Measurements from ENCODE around the gene ZNF8.
"Not testable (repeated sequence)": the region's sequence is repeated elsewhere in the genome, so short reads cannot be mapped to it uniquely, and the experiment has no call there.

ZNF8 gene

DNA sequence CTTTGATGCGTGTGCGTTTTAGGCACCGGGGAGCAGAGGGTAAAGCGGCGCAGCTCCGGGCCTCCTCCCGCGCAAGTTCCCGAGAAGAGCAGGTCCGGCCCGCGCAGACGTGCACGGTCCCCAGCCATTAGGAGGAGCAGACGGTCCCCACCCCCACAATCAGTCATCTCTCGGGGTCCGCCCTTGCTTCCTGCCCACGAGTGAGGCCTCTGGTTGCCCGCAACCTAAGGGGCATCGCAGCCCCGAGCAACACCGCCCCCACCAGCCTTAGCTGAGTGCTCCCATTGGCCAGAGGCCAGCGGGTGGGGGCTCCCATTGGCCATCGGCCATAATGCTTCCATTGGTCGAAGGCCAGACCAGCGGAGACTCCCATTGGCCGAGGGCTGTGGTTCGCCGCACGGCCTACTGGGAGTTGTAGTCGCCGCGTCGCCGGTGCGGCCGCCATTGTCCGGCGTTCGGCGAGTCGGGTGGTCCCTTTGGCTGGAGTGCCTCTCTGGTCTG lies at the start of gene ZNF8:
ZNF8 (plus strand) TSS at position 415 of the 501 bp plus-strand sequence. CDS start 127 bp downstream, outside the sequence.
- DNase-seq: peak; percentile 98

DNA sequence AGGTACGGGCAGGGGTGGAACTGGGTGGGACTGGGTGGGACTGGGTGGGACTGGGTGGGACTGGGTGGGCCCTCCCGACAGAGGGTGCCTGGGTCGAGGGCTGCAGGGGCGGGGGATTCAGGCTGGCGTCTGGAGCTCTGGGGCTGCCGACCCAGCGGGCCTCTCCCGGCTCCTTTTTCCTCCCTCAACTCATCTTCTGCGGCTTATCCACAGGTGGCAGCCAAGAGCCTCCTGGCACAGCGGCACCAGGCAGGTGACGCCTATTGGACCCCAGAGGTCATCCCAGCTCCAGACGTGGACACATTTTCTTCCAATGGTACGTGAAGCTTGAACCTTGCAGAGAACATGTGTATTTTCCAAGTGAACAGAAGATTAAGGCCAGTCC lies 49.5 kb upstream of the ZNF8 start:
- DNase-seq: peak; percentile 59

DNA sequence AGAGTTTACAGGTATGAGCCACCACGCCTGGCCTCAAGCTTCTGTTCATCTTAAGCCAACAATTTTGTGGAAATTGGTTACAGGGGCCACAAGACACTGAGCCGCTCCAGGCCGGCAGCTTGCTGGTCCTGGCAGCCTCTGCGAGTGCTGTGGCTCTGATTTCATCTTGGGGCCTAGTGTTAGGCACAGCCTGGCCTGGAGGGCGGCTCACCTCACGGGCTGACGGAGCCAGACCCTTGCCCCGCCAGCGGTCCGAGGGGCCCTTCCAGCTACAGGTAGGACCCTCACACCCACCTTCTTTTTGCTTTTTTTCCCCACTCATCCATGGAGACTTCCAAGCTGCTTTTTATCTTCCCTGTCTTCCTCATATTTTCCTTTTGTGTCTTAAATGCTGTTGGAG lies 41.4 kb upstream of the ZNF8 start:
- DNase-seq: no peak

DNA sequence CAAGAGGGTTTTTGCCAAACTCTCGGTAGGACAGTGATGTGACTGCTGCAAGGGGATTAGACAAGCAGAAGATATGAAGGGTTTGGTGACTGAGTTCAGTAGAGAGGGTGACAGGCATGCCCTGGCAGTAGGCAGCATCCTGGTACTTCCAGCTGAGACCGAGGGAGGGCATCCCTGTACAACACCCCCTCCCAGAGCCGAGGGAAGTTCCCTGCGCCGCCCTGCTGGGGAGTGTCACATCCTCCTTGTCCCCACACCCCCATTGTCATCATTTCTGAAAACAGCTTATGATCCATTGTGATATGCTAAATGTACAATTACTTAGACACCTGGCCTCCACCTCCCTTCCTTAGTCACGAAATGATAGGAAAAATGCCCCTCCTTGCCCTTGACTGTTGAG lies 35.4 kb upstream of the ZNF8 start:
- no peak for DNase-seq

DNA sequence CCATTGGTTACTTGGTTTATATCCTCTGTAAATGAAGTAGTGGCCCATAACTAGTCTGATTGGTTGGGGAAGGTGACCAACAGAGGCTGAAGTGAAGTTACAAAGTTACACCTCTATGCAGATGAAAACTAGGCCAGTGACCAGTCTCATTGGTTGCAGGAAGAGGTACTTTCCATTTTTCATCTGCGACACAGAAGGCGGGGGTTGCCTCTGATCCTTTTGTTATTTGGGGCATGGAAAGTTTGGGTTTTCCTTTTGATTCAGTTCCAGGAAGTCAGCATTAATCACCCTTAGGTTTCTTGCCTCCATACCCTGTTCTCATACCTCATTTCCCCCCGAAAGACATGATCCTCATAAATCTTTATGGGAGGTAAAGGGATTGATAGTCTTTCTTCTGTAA lies 29.9 kb upstream of the ZNF8 start:
- no peak for DNase-seq

DNA sequence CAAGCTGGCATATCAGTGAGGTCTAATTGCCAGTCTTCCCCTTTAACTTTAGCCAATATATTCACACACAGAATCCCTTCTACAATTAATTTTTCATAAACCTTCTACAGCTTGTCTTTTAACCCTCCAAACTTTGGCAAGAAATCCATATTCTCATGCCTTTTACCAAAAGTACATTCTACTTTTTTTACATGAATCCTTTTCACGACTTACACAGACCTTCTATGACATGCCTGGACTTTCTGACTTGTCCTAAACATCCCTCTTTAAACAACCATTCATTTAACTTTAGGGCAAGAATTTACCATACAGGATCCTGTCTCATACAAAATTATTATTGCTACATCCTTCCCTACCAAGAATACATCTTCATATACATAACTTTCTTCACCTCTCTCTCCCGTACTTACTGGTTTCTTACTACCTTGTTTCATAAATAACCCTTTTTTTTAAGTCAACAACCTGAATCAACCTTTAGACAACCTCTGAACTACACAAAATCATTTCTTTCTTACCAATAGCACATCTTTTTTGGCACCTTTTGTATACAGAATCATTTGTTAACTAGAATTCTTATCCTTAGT lies 26.6 kb upstream of the ZNF8 start:
- no peak for DNase-seq

DNA sequence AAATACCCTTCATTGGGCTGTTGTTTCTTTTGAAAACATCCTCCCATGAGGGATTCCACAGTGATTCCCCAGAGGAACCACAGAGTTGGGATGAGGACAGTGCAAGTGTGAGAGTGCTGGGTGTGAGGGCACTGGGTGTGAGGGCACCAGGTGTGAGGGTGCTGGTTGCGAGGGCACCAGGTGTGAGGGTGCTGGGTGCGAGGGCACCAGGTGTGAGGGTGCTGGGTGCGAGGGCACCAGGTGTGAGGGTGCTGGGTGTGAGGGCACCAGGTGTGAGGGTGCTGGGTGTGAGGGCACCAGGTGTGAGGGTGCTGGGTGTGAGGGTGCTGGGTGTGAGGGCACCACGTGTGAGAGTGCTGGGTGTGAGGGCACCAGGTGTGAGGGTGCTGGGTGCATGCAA lies 20.5 kb upstream of the ZNF8 start:
- DNase-seq: not testable (repeated sequence)

DNA sequence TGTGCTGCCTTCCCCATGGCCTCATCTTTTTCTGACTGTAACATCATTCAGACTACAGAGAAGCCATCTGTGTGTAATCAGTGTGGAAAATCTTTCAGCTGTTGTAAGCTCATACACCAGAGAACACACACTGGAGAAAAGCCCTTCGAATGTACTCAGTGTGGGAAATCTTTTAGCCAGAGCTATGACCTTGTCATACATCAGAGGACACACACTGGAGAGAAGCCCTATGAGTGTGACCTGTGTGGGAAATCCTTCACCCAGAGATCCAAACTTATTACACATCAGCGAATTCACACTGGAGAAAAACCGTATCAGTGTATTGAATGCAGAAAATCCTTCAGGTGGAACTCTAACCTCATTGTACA lies 17.2 kb upstream of the ZNF8 start:
- no peak for DNase-seq

DNA sequence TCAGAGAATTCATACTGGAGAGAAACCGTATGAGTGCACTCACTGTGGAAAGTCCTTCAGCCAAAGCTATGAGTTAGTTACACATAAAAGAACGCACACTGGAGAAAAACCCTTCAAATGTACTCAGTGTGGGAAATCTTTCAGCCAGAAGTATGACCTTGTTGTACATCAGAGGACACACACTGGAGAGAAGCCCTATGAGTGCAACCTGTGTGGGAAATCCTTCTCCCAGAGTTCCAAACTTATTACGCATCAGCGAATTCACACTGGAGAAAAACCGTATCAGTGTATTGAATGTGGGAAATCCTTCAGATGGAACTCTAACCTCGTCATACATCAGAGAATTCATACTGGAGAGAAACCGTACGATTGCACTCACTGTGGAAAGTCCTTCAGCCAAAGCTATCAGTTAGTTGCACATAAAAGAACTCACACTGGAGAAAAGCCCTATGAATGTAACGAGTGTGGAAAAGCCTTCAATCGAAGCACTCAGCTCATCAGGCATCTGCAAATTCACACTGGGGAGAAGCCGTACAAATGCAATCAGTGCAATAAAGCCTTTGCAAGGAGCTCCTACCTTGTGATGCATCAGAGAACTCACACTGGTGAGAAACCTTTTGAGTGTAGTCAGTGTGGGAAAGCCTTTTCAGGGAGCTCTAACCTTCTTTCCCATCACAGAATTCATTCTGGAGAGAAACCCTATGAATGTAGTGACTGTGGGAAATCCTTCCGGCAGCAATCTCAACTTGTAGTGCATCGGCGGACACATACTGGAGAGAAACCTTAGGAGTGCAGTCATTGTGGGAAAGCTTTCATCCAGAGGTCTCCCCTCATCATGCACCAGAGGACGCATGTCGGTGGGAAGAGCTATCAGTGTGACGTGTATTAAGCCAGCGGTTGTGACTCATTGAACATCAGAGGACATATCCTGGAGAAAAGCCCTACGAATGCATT lies 16.5 kb upstream of the ZNF8 start:
- no peak for DNase-seq

DNA sequence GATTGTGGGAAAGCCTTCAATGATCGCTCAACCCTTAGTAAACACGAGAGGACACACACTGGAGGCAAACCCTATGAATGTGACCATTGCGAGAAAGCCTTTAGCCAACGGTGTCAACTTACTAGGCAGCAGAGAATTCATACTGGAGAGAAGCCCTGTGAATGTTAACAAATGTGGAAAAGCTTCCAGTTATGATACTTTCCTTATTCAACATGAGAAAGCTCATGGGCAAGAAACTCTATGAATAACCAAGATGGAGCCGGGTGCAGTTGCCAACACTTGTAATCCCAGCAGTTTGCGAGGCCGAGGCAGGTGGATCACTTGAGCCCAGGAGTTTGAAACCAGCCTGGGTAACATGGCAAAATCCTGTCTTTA lies 15.8 kb upstream of the ZNF8 start:
- DNase-seq: no peak

DNA sequence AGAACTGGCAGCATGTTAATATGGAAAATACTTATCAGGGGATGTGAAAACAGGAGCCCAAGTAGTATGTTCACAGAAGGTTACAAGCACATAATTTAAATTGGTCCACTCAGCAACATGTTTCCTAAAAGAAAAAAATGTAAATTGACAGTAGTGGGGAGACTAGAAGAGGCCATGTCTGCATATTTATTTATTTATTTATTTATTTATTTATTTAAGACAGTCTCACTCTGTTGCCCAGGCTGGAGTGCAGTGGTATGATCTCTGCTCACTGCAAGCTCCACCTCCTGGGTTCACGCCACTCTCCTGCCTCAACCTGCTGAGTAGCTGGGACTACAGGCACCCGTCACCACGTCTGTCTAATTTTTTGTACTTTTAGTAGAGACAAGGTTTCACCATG lies 13.7 kb upstream of the ZNF8 start:
- no peak for DNase-seq

DNA sequence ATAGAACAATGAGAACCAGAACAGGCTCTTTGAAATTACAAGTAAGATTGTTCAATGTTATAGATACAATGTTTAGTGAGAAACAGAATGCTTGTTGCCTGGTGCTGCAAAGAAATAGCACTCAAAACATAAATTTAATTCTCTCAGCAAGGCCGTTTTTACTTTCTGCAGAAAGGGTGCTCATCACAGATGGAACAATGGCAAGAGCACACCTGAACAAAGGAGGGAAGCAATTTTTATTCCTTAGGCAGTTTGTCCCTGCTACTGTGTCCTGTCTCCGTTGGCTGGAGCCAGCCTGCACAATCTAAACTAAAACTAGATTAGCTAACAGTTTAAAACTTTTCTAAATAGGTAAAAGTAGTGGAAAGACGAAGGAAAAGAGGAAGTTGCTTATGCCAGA lies 10.4 kb upstream of the ZNF8 start:
- no peak for DNase-seq

DNA sequence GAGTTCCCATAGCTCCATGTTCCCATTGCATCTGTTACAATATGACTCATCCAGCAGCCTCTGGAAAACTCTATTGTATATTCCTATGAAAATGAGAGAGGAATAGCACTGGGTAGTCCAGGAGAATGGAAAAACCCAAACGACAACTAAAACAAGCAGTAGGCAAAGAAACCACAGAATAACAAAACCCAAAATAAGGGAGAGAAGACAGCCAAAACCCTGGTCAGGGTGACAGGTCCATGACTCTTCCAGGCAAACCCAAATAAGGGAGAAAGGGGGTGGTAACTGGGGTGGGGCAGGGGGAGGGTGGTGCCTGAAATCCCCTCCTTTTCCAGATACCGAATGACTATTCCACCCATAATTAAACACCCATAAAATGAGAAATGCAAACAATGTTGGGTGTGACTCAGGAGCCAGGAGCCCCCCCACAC lies 4.0 kb upstream of the ZNF8 start:
- no peak for DNase-seq

DNA sequence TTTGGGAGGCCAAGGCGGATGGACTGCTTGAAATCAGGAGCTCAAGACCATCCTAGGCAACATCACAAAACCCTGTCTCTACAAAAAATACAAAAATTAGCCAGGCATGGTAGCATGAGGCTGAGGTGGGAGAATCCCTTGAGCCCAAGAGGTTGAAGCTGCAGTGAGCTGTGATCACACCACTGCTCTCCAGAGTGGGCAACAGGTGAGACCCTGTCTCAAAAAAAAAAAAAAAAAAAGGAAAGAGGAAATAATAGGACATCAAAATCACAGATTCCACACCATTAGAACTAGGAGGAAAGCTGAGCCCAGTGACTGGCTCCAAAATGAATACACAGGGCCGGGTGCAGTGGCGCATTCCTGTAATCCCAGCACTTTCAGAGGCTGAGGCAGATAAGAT lies 3.2 kb upstream of the ZNF8 start:
- no peak for DNase-seq

DNA sequence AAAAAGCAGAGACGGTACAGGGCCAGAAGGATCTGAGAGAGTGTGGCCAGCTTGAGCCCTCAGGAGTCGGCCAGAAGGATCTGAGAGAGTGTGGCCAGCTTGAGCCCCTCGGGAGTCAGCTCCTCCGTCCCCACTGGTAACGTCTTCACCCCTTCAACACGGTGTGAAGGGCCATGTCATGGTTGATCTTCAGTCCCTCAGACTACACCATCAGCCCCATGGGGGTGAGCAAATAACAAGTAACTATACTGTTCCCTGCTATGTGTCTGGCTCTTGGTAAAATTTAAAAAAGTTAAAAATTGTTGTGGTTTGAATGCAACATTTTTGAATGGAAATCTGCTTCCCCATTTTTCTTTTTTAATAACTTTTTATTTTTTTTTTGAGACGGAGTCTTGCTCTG lies 1.6 kb upstream of the ZNF8 start:
- DNase-seq: no peak

DNA sequence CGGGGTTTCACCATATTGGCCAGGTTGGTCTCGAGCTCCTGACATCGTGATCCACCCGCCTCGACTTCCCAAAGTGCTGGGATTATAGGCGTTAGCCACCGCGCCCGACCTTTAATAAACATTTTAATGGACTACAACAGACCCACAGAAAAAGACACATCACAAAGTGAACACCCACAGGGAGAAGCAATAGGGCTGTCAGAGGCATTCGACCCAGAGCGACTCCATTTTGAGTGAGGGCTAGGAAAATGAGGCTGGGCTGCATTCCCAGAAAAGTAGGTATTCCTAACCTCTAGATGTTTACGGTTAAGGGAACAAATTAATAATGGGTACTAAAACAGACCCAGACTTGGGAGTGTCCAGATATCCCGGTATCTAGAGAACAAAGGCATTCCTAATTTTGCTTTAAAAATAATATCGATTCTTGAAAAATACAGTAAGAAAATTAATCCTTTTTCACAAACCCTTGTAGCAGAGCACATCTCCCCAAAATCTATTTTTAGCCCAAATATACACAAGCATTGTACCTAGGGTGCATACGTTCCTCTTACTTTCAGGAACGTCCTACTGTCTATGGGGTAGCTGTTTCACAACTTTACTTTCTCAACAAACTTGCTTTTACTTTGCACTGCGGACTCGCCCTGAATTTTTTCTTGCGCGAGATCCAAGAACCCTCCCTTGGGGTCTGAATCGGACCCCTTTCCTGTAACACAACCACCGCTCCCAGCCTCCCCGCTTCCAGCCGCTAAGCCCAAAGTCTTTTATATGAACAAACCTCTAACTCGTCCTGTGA lies 811 bp upstream of the ZNF8 start:
- DNase-seq: no peak

DNA sequence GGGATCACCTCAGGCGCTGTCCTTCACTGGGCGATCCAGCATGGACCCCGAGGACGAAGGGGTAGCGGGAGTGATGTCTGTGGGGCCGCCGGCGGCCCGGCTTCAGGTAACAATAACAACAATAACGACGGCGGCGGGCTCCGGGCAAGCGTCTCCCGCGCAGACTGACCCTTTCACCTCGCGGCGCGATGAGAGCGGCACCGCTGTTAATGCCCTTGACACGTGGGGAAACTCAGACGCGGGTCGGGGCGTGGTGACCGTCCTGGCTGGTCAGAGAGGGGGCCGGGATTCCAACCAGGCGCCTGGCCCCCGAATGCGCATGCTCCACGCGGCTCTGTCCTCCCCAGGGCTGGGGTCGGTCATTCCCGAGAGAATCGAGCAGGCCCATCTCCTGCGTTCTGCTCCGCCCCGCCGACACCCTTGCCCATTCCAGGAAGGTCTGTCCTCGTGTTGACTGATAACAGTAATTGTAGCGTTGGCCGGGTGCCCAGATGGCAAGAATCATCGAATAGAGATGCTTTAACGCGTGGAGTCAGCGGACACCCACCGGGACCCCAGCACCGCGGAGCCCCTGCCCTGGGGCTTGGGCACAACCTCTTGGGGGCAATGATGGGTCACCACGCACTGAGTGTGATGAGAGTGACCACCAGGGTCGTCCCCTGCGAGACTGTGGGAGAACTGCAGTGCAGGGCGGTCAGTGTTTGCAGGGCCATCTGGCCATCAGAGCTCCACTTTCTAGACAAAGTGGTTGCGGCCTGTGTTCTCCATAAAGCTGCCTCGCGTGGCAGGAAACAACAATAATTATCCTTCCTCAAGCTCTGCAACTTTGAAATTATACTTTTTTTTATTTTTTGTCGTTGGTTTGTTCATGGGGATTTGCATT lies 528 bp downstream of the ZNF8 start:
- DNase-seq: peak; percentile 79

DNA sequence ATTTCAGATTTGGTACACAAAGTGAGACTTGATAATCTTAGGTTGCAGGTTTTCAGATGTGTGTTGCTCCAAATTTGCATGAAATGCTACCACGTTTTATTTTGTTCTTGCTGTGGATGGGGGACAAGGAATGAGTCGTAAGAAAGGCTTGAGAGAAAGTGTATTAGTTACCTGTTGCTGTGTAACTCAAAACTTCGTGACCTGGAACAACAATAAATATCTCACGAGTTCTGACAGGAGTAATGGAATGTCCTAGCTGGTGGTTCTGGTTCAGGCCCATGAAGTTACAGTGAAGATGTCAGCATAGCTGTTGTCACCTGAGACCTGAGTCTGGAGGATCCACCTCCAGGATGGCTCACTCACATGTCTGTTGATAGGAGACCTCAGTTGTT lies 1.2 kb downstream of the ZNF8 start:
- DNase-seq: no peak

DNA sequence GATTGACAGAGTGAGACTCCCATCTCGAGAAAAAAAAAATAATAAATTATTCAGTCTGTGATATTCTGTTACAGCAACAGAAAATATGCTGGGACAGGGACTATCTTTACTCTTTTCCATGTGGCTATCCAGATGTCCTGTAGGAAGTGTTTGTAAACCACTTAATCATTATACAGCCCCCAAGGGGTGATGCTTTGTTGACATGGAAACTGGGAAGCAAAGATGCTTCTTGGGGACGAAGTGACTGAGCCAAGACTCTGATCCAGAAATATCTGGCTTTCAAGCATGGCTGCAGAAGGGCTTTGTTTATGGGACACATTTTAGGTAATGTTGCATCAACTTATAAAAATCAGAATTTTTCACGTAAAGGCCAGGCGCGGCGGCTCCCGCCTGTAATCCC lies 5.4 kb downstream of the ZNF8 start:
- DNase-seq: no peak

DNA sequence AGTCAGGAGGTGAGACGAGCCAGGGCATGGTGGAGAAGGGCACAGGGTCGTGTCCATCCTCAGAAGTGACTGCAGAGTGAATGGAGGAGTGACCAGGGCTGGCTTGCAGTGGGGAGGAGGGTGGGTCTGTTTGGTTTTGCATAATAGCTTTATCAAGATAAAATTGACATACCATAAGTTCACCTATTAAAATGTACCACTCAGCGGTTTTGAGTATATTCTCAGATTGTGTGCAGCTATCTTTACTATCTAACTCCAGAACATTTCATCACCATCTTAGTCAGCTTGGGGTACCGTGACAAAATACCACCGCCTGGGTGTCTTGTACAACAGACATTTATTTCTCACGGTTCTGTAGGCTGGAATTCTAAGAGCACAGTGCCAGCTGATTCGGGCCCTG lies 13.2 kb downstream of the ZNF8 start:
- no peak for DNase-seq

DNA sequence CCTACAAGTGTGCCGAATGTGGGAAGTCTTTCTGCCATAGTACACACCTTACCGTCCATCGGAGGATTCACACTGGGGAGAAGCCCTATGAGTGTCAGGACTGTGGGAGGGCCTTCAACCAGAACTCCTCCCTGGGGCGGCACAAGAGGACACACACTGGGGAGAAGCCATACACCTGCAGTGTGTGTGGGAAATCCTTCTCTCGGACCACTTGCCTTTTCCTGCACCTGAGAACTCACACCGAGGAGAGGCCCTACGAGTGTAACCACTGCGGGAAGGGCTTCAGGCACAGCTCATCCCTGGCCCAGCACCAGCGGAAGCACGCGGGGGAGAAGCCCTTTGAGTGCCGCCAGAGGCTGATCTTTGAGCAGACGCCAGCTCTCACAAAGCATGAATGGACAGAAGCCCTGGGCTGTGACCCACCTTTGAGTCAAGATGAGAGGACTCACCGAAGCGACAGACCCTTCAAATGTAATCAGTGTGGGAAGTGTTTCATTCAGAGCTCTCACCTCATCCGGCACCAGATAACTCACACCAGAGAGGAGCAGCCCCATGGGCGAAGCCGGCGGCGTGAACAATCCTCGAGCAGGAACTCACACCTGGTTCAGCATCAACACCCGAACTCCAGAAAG lies 16.1 kb downstream of the ZNF8 start:
- no peak for DNase-seq

DNA sequence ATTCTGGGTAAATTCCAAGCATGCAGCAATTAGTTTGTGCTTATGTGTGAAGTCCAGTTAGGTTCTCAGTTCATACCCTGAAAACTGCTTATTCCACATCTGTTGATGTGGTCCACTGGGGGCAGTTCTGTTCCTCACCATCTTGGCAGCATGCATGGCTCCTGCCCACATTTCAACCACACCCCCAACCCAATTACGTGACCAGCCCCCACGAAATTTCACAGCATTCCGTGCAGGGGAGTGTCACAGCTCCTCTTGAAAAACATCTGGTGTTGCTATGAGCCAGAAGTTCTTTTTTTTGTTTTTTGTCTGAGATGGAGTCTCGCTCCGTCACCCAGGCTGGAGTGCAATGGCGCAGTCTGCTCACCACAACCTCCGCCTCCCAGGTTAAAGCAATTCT lies 17.3 kb downstream of the ZNF8 start:
- no peak for DNase-seq

Measured in activated CD8-positive, alpha-beta memory T cell treated with anti-CD3 and anti-CD28 coated beads, Interleukin-2, amount 50 U/mL, for 48 hours (primary cell).